ENCODE measurements around the gene GP1BA. TPM values are rescaled to one million over a fixed set of nuclear protein-coding genes. Genes with fewer than 3 reads are reported as not detected.

GP1BA gene
- total and polyA plus RNA-seq, 2 donors (not counting 1 experiment from before 2014, with no cell fraction given): not detected

DNA sequence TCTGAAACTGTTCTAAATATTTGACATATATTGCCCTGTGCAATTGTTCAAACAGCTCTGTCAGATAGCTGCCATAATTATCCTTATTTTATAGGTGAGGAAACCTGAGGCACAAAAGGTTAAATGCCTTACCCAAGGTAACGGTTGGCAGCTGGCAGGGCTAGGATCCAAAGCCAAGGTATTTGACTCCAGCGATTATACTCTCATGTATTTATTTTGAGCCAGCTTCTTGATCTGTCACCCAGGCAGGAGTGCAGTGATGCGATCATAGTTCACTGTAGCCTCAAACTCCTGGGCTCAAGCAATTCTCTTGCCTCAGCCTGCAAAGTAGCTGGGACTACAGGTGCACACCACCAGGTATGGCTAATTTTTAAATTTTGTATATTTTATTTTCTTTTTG, 26.0 kb downstream of the GP1BA start:
- Histone ChIP-seq H3K27me3 (ENCODE audit: control insufficient read depth, insufficient read depth, low read length) (no peaks in the 10 kb centered on the region), H4K20me1 (ENCODE audit: control insufficient read depth, extremely low read depth, insufficient read depth, low read length) (no peaks in the 10 kb centered on the region), H3K36me3 (ENCODE audit: control insufficient read depth, insufficient read depth, low read length) (peaks cover 8% of the 10 kb centered on the region), H3K4me1 (ENCODE audit: control insufficient read depth, extremely low read depth, insufficient read depth, low read length) (peaks cover 6% of the 10 kb centered on the region), H3K4me2 (ENCODE audit: extremely low read depth, insufficient read depth, low read length) (no peak overlapping the region), H3K4me3 (replicated peaks in 1 of 4; ENCODE audit: control extremely low read depth in 1 of 4, insufficient read depth in 1 of 4, low read depth in 3 of 4, low read length in 4 of 4) (no peak overlapping the region), H3K79me2 (ENCODE audit: control insufficient read depth, insufficient read depth, low read length) (no peaks in the 10 kb centered on the region), H3K9ac (ENCODE audit: insufficient read depth, low read length) (no peak overlapping the region), H3K9me3 (ENCODE audit: control insufficient read depth, insufficient read depth, low read depth, low read length) (no peaks in the 10 kb centered on the region), H2AFZ (ENCODE audit: low read length) (no peak overlapping the region), H3K27ac (ENCODE audit: insufficient read depth, low read length) (no peak overlapping the region)
- DNase-seq (ENCODE audit: low read depth in 2 of 2): no peak
- TF ChIP-seq, protein P1, sequence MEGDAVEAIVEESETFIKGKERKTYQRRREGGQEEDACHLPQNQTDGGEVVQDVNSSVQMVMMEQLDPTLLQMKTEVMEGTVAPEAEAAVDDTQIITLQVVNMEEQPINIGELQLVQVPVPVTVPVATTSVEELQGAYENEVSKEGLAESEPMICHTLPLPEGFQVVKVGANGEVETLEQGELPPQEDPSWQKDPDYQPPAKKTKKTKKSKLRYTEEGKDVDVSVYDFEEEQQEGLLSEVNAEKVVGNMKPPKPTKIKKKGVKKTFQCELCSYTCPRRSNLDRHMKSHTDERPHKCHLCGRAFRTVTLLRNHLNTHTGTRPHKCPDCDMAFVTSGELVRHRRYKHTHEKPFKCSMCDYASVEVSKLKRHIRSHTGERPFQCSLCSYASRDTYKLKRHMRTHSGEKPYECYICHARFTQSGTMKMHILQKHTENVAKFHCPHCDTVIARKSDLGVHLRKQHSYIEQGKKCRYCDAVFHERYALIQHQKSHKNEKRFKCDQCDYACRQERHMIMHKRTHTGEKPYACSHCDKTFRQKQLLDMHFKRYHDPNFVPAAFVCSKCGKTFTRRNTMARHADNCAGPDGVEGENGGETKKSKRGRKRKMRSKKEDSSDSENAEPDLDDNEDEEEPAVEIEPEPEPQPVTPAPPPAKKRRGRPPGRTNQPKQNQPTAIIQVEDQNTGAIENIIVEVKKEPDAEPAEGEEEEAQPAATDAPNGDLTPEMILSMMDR (conservative IDR thresholded peaks at IDR 0.05 in 1 of 2, IDR thresholded peaks at IDR 0.05 in 1 of 2; ENCODE audit: low read depth in 1 of 2, low read length in 2 of 2): no peak
- no peak for TF ChIP-seq EZH2 (IDR thresholded peaks at IDR 0.05; ENCODE audit: low read length, missing control alignments)

DNA sequence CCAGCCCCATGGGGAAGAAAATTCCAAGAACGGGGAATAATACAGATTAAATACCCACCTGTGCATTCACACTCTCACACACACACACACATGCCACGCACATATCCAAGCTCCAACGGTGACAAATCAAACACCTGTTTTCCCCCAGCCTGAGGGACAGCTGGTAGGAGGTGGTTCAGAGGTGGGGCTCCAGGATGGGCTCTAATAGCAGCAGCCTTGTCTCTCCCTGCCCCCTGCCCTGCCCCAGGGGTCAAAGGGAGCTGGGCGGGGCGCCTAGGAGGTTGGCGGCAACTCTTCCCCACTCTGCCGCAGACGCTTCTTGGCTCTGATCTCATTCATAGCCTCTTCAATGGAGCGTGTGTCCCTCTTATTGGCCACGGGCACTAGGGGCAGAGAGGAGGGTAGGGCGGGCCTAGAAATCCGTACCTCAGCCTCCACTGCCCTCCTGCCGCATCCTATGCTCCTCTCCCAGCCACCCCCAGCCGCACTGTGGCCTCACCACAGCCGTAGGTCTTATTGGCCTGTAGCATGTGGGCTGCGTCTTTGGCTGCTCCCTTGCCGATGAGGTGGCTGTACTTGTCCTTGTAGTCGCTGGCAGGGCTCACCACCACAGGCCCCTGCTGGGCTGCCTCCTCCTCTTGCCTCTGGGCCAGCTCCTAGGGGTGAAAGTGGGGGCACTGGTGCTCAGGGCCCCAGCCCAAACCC, 27.3 kb downstream of the GP1BA start:
- DNase-seq (ENCODE audit: low read depth in 2 of 2): no peak
- Histone ChIP-seq H3K27me3 (ENCODE audit: control insufficient read depth, insufficient read depth, low read length) (no peaks in the 10 kb centered on the region), H3K4me3 (replicated peaks in 1 of 4; ENCODE audit: control extremely low read depth in 1 of 4, insufficient read depth in 1 of 4, low read depth in 3 of 4, low read length in 4 of 4) (no peak overlapping the region), H3K4me1 (ENCODE audit: control insufficient read depth, extremely low read depth, insufficient read depth, low read length) (no peaks in the 10 kb centered on the region), H3K36me3 (ENCODE audit: control insufficient read depth, insufficient read depth, low read length) (peaks cover 8% of the 10 kb centered on the region), H3K4me2 (ENCODE audit: extremely low read depth, insufficient read depth, low read length) (no peak overlapping the region), H2AFZ (ENCODE audit: low read length) (no peak overlapping the region), H4K20me1 (ENCODE audit: control insufficient read depth, extremely low read depth, insufficient read depth, low read length) (no peaks in the 10 kb centered on the region), H3K9me3 (ENCODE audit: control insufficient read depth, insufficient read depth, low read depth, low read length) (no peaks in the 10 kb centered on the region), H3K9ac (ENCODE audit: insufficient read depth, low read length) (no peak overlapping the region), H3K79me2 (ENCODE audit: control insufficient read depth, insufficient read depth, low read length) (no peaks in the 10 kb centered on the region), H3K27ac (ENCODE audit: insufficient read depth, low read length) (no peak overlapping the region)
- TF ChIP-seq EZH2 (IDR thresholded peaks at IDR 0.05; ENCODE audit: low read length, missing control alignments): no peak
- TF ChIP-seq, protein P1 (conservative IDR thresholded peaks at IDR 0.05 in 1 of 2, IDR thresholded peaks at IDR 0.05 in 1 of 2; ENCODE audit: low read depth in 1 of 2, low read length in 2 of 2): no peak

DNA sequence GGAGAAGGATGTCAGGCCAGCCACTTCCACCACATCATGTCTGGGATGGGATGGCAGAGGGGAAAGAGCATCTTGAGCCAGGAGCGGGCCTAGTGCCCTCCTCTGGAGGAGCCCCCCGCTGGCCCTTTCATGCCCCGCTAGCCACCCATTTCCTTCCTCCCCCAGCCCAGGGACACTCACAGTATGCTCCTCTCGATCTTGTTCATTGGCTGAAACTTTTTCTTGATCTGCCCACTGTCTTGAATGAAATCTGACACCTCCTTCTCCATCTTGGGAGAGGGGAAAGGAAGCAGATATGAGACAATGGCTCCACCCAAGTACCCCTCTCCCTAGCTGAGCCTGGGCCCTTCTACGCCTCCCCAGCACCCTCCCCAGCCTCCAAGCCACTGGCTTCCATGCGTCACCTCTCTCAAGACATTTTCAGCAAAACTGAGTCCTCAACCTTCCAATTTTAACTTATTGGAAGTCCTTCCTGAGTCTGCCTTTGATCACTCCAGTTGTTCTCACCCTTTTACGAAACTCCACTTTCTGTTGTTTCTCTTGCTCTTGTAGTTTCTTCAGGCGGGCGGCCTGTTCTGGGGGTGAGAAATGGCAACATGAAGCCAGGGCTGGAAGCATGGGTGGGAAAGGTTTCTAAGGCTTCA, 28.3 kb downstream of the GP1BA start:
- Histone ChIP-seq H3K27ac (ENCODE audit: insufficient read depth, low read length) (no peak overlapping the region), H3K9ac (ENCODE audit: insufficient read depth, low read length) (no peak overlapping the region), H3K36me3 (ENCODE audit: control insufficient read depth, insufficient read depth, low read length) (peaks cover 7% of the 10 kb centered on the region), H4K20me1 (ENCODE audit: control insufficient read depth, extremely low read depth, insufficient read depth, low read length) (no peaks in the 10 kb centered on the region), H2AFZ (ENCODE audit: low read length) (no peak overlapping the region), H3K27me3 (ENCODE audit: control insufficient read depth, insufficient read depth, low read length) (no peaks in the 10 kb centered on the region), H3K4me2 (ENCODE audit: extremely low read depth, insufficient read depth, low read length) (no peak overlapping the region), H3K9me3 (ENCODE audit: control insufficient read depth, insufficient read depth, low read depth, low read length) (no peaks in the 10 kb centered on the region), H3K4me3 (replicated peaks in 1 of 4; ENCODE audit: control extremely low read depth in 1 of 4, insufficient read depth in 1 of 4, low read depth in 3 of 4, low read length in 4 of 4) (no peak overlapping the region), H3K79me2 (ENCODE audit: control insufficient read depth, insufficient read depth, low read length) (peaks cover 3% of the 10 kb centered on the region), H3K4me1 (ENCODE audit: control insufficient read depth, extremely low read depth, insufficient read depth, low read length) (no peaks in the 10 kb centered on the region)
- TF ChIP-seq, protein P1 (conservative IDR thresholded peaks at IDR 0.05 in 1 of 2, IDR thresholded peaks at IDR 0.05 in 1 of 2; ENCODE audit: low read depth in 1 of 2, low read length in 2 of 2): no peak
- no peak for TF ChIP-seq EZH2 (IDR thresholded peaks at IDR 0.05; ENCODE audit: low read length, missing control alignments)
- DNase-seq (ENCODE audit: low read depth in 2 of 2): no peak
